Tibial artery (tissue), 4 donors: ENCODE data around the gene KL.

ENCODE experiments used
- DNase-seq, 2 donors: peaks; one replicate each; pipeline ENCODE4 v3.0.0-alpha.2; 2019
- H3K27ac ChIP-seq, 2 donors: fragments of 200-600 bp; sonication (generic) in 1 of 2; 1 replicate in 1 of 2; 2 replicates in 1 of 2; pipeline ENCODE4 v1.5.1; 2018 to 2019; ENCODE audit warnings: mild to moderate bottlenecking in 1 of 2
- H3K27me3 ChIP-seq, 2 donors: fragments of 200-600 bp; sonication (generic) in 1 of 2; one replicate each; pipeline versions ENCODE4 v1.5.1 to v1.6.0; 2016 to 2019
- H3K36me3 ChIP-seq, 3 donors: fragments of 200-600 bp; sonication (generic) in 2 of 3; one replicate each; pipeline ENCODE4 v1.5.1; 2016 to 2019; ENCODE audit warnings: mild to moderate bottlenecking in 2 of 3
- H3K4me1 ChIP-seq, 4 donors: fragments of 200-600 bp; sonication (generic) in 2 of 4; 1 replicate in 3 of 4; 2 replicates in 1 of 4; pipeline ENCODE4 v1.5.1; 2016 to 2019
- H3K4me3 ChIP-seq, 2 donors: fragments of 200-600 bp; sonication (generic) in 1 of 2; 1 replicate in 1 of 2; 2 replicates in 1 of 2; pipeline ENCODE4 v1.5.1; 2018 to 2019; ENCODE audit warnings: mild to moderate bottlenecking in 2 of 2
- H3K9me3 ChIP-seq, 3 donors: fragments of 200-600 bp; sonication (generic) in 1 of 3; one replicate each; pipeline ENCODE4 v1.5.1; 2016 to 2019
- intact Hi-C: fragments of 100-400 bp; cut with DNase I; formaldehyde crosslinking; loops from one replicate; pipeline ENCODE4 v1.15.0; 2023; ENCODE audit warnings: low total_unique reads
- TF ChIP-seq, protein P1 (sequence below), 2 experiments: fragments of 200-600 bp in 1 of 2; fragments of 450-650 bp in 1 of 2; IDR thresholded peaks; one replicate each; pipeline ENCODE4 v1.5.1; 2017 to 2019; ENCODE audit warnings: antibody characterized with exemption in 2 of 2, mild to moderate bottlenecking in 1 of 2, moderate library complexity in 1 of 2

KL gene

DNA sequence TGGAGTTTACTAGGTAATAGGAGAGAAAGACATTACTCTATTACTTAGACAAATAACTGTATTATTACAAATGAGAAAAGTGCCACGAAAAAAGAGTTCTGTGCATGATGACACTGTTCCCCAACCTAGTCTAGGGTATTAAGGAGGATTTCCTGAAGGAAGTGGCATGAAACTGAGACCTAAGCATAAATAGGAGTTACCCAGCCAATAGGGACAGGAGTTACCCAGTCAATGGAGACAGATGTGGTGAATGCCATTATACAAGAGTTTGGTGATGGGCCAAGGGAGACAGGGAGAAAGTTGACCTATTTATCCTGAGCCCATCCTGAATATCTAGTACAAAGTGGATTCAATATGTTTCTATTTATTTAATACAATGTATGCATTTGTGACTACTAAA lies 65.4 kb downstream of the KL start:
- TF ChIP-seq, protein P1, sequence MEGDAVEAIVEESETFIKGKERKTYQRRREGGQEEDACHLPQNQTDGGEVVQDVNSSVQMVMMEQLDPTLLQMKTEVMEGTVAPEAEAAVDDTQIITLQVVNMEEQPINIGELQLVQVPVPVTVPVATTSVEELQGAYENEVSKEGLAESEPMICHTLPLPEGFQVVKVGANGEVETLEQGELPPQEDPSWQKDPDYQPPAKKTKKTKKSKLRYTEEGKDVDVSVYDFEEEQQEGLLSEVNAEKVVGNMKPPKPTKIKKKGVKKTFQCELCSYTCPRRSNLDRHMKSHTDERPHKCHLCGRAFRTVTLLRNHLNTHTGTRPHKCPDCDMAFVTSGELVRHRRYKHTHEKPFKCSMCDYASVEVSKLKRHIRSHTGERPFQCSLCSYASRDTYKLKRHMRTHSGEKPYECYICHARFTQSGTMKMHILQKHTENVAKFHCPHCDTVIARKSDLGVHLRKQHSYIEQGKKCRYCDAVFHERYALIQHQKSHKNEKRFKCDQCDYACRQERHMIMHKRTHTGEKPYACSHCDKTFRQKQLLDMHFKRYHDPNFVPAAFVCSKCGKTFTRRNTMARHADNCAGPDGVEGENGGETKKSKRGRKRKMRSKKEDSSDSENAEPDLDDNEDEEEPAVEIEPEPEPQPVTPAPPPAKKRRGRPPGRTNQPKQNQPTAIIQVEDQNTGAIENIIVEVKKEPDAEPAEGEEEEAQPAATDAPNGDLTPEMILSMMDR (IDR thresholded peaks at IDR 0.05): no peak
- H3K27ac ChIP-seq: no peak overlapping the region
- no peaks in the 10 kb centered on the region for H3K36me3 ChIP-seq
- intact Hi-C loops: no loop called here
- no peaks in the 10 kb centered on the region for H3K4me1 ChIP-seq
- no peak overlapping the region for H3K4me3 ChIP-seq
- H3K27me3 ChIP-seq: no peaks in the 10 kb centered on the region
- DNase-seq: no peak
- no peaks in the 10 kb centered on the region for H3K9me3 ChIP-seq

DNA sequence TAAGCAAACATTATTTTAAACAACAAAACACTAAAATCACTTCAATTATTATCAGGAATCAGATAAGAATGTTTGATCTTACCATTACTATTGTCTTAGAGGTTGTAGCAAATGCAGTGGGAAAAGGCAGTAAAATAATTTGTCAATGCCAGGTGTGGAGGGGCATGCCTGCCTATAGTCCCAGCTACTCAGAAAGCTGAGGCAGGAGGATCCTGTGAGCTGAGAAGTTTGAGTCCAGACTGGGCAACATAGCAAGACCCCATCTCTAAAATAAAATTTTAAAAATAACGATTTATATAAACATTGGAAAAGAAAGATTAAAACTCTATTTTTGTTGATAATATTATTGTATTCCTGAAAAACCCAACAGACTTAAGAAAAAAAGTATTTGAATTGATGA lies 66.8 kb downstream of the KL start:
- no peak overlapping the region for H3K4me3 ChIP-seq
- no peaks in the 10 kb centered on the region for H3K9me3 ChIP-seq
- no peaks in the 10 kb centered on the region for H3K4me1 ChIP-seq
- DNase-seq: no peak
- TF ChIP-seq, protein P1 (IDR thresholded peaks at IDR 0.05): no peak
- no peaks in the 10 kb centered on the region for H3K36me3 ChIP-seq
- no peaks in the 10 kb centered on the region for H3K27me3 ChIP-seq
- intact Hi-C loops: no loop called here
- no peak overlapping the region for H3K27ac ChIP-seq

GRCh38 chr13:33087091-33087490 lies 70.9 kb downstream of the KL start:
- Histone ChIP-seq H3K36me3 (no peaks in the 10 kb centered on the region), H3K27ac (no peak overlapping the region), H3K4me3 (no peak overlapping the region), H3K4me1 (no peaks in the 10 kb centered on the region), H3K9me3 (no peaks in the 10 kb centered on the region), H3K27me3 (no peaks in the 10 kb centered on the region)
- TF ChIP-seq, protein P1 (IDR thresholded peaks at IDR 0.05): no peak
- DNase-seq: no peak
- intact Hi-C loops: no loop called here

DNA sequence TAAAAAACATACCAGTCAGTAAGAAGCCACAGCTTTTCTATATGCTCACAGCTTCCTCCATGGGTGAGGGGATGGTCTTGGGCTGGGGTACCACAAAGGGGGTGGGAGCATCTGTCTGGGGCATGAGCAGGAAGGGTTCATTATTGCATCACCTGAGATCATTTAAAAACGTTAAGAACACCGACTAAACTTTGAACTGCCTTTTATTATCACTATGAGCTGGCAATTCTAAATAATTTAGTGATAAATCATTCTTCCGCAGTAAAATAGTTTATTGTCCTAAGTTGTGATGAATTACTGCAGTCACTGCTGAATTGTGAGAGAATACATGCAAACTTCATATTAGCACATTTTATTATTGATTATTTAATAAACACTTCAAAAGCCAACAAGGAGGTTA lies 71.6 kb downstream of the KL start:
- H3K27me3 ChIP-seq: no peaks in the 10 kb centered on the region
- H3K36me3 ChIP-seq: no peaks in the 10 kb centered on the region
- no peak overlapping the region for H3K27ac ChIP-seq
- DNase-seq: no peak
- H3K4me1 ChIP-seq: no peaks in the 10 kb centered on the region
- H3K4me3 ChIP-seq: no peak overlapping the region
- no peaks in the 10 kb centered on the region for H3K9me3 ChIP-seq
- intact Hi-C loops: no loop called here
- TF ChIP-seq, protein P1 (IDR thresholded peaks at IDR 0.05): no peak

DNA sequence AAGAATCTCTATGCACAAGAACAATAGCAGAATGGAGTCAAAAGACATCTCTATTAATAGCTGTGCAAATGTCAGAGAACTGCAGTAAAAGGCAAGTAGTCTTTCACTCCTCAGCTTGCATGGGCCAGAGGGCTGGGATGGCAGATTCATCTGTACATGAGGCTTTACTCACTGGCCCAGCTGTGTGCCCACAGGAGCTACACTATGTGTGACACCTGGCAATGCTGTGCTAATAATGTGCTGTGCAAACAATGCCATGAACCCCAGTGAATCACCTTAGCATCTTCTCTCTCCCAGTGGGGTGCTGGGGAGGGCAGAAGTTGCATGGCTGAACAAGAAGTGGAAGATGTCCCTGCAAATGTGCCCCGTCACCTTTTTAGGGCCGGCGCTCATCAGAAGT lies 73.1 kb downstream of the KL start:
- no peak overlapping the region for H3K27ac ChIP-seq
- no peak for DNase-seq
- no peaks in the 10 kb centered on the region for H3K27me3 ChIP-seq
- no peaks in the 10 kb centered on the region for H3K36me3 ChIP-seq
- no peak overlapping the region for H3K4me3 ChIP-seq
- no peaks in the 10 kb centered on the region for H3K4me1 ChIP-seq
- TF ChIP-seq, protein P1 (IDR thresholded peaks at IDR 0.05): no peak
- H3K9me3 ChIP-seq: no peaks in the 10 kb centered on the region
- intact Hi-C loops: no loop called here

- H3K4me3 ChIP-seq: no peak overlapping the region
- no peaks in the 10 kb centered on the region for H3K27me3 ChIP-seq
- no peak for DNase-seq
- H3K9me3 ChIP-seq: no peaks in the 10 kb centered on the region
- H3K27ac ChIP-seq: no peak overlapping the region
- H3K36me3 ChIP-seq: no peaks in the 10 kb centered on the region
- intact Hi-C loops: no loop called here
- TF ChIP-seq, protein P1 (IDR thresholded peaks at IDR 0.05): no peak
- no peaks in the 10 kb centered on the region for H3K4me1 ChIP-seq
These were observed 74.7 kb downstream of the KL start for GRCh38 chr13:33090755-33091414.
